HUES6 (cell line): Measurements from ENCODE around the gene MLF1.

Source experiments
- H3K27ac ChIP-seq: 2 replicates; pipeline ENCODE4 v1.7.0; 2013; ENCODE audit warnings: low read depth, mild to moderate bottlenecking, low read length, inconsistent platforms
- H3K27me3 ChIP-seq: 2 replicates; pipeline ENCODE4 v1.6.1; 2013; ENCODE audit warnings: low read length; ENCODE audit not compliant: control insufficient read depth, insufficient read depth
- H3K36me3 ChIP-seq: 2 replicates; pipeline ENCODE4 v1.6.1; 2013; ENCODE audit warnings: low read length; ENCODE audit not compliant: control insufficient read depth, insufficient read depth
- H3K4me1 ChIP-seq: 2 replicates; pipeline ENCODE4 v1.6.1; 2013; ENCODE audit warnings: low read length; ENCODE audit not compliant: control insufficient read depth, insufficient read depth
- H3K4me3 ChIP-seq: 2 replicates; pipeline ENCODE4 v1.5.1; 2013; ENCODE audit warnings: low read depth, low read length
- H3K9ac ChIP-seq: one replicate; pipeline ENCODE4 v1.6.1; 2013; ENCODE audit warnings: mild to moderate bottlenecking, low read length
- H3K9me3 ChIP-seq: 2 replicates; pipeline ENCODE4 v1.6.1; 2013; ENCODE audit warnings: low read depth, low read length; ENCODE audit not compliant: control insufficient read depth, insufficient read depth

The MLF1 gene

GRCh38 chr3:158649791-158650190, 78.8 kb downstream of the MLF1 start:
- H3K36me3 ChIP-seq: peaks cover 72% of the 10 kb centered on the region

GRCh38 chr3:158651192-158651591, 80.2 kb downstream of the MLF1 start:
- Histone ChIP-seq H3K4me1 (no peaks in the 10 kb centered on the region), H3K36me3 (peaks cover 79% of the 10 kb centered on the region), H3K27ac (no peak overlapping the region), H3K9me3 (no peaks in the 10 kb centered on the region), H3K9ac (no peak overlapping the region), H3K27me3 (no peaks in the 10 kb centered on the region), H3K4me3 (no peak overlapping the region)

More at GRCh38 chr3:158649791-158650190, 78.8 kb downstream of the MLF1 start:
- Histone ChIP-seq H3K27ac (no peak overlapping the region), H3K4me1 (no peaks in the 10 kb centered on the region), H3K9ac (no peak overlapping the region), H3K27me3 (no peaks in the 10 kb centered on the region), H3K9me3 (no peaks in the 10 kb centered on the region), H3K4me3 (no peak overlapping the region)

- no peaks in the 10 kb centered on the region for H3K27me3 ChIP-seq
- H3K9me3 ChIP-seq: no peaks in the 10 kb centered on the region
- no peak overlapping the region for H3K9ac ChIP-seq
- no peak overlapping the region for H3K27ac ChIP-seq
- peaks cover 74% of the 10 kb centered on the region for H3K36me3 ChIP-seq
- H3K4me1 ChIP-seq: no peaks in the 10 kb centered on the region
- H3K4me3 ChIP-seq: no peak overlapping the region
These were observed 81.5 kb downstream of the MLF1 start for GRCh38 chr3:158652463-158652862.
